Measurements from ENCODE around the gene EVA1C. TPM values are rescaled to one million over a fixed set of nuclear protein-coding genes. Genes with fewer than 3 reads are reported as not detected.
"Not testable (repeated sequence)": the region's sequence is repeated elsewhere in the genome, so short reads cannot be mapped to it uniquely, and the experiment has no call there.

The EVA1C gene
- total RNA-seq, 1 donor from 2014 or later: 0.38 TPM

DNA sequence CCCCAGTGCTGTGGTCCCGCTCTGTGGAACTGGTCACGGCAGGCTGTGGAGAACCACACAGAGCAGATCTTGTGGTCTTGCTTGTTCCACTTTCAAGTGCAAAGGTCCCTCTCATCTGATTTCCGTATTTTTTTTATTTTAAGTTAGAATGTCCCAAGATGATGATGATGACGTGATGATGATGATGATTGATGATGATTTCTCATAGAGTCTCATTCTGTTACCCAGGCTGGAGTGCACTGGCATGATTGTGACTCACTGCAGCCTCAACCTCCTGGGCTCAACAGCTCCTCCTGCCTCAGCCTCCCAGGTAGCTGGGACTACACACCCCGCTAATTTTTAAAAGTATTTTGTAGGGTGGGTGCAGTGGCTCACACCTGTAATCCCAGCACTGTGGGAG, 12.2 kb downstream of the EVA1C start:
- no peak overlapping the region for H3K27ac Mint-ChIP-seq
- DNase-seq: no peak
- H3K27me3 Mint-ChIP-seq: peaks cover 6% of the 10 kb centered on the region
- H3K36me3 Mint-ChIP-seq (ENCODE audit: low read depth): no peaks in the 10 kb centered on the region
- H3K9me3 Mint-ChIP-seq: peaks cover 4% of the 10 kb centered on the region
- TF ChIP-seq, protein P1, sequence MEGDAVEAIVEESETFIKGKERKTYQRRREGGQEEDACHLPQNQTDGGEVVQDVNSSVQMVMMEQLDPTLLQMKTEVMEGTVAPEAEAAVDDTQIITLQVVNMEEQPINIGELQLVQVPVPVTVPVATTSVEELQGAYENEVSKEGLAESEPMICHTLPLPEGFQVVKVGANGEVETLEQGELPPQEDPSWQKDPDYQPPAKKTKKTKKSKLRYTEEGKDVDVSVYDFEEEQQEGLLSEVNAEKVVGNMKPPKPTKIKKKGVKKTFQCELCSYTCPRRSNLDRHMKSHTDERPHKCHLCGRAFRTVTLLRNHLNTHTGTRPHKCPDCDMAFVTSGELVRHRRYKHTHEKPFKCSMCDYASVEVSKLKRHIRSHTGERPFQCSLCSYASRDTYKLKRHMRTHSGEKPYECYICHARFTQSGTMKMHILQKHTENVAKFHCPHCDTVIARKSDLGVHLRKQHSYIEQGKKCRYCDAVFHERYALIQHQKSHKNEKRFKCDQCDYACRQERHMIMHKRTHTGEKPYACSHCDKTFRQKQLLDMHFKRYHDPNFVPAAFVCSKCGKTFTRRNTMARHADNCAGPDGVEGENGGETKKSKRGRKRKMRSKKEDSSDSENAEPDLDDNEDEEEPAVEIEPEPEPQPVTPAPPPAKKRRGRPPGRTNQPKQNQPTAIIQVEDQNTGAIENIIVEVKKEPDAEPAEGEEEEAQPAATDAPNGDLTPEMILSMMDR (IDR thresholded peaks at IDR 0.05): no peak
- no peak overlapping the region for H3K4me3 Mint-ChIP-seq
- intact Hi-C loops (cut with micrococcal nuclease): no loop called here
- ATAC-seq (ENCODE audit: low read depth): no peak
- no peaks in the 10 kb centered on the region for H3K4me1 Mint-ChIP-seq
- ChIA-PET CTCF (no interaction called here), POLR2A (no interaction called here)

- H3K36me3 Mint-ChIP-seq (ENCODE audit: low read depth): no peaks in the 10 kb centered on the region
- H3K4me3 Mint-ChIP-seq: no peak overlapping the region
- ChIA-PET CTCF (no interaction called here), POLR2A (no interaction called here)
- ATAC-seq (ENCODE audit: low read depth) (no peak), DNase-seq (no peak)
- TF ChIP-seq, protein P1 (IDR thresholded peaks at IDR 0.05): no peak
- no peaks in the 10 kb centered on the region for H3K4me1 Mint-ChIP-seq
- H3K27me3 Mint-ChIP-seq: peaks cover 6% of the 10 kb centered on the region
- peaks cover 6% of the 10 kb centered on the region for H3K9me3 Mint-ChIP-seq
- no peak overlapping the region for H3K27ac Mint-ChIP-seq
- intact Hi-C loops (cut with micrococcal nuclease): no loop called here
These were observed 13.1 kb downstream of the EVA1C start for GRCh38 chr21:32425628-32426027.

GRCh38 chr21:32426066-32426465, 13.6 kb downstream of the EVA1C start:
- H3K27me3 Mint-ChIP-seq: peaks cover 6% of the 10 kb centered on the region
- H3K4me3 Mint-ChIP-seq: no peak overlapping the region
- ChIA-PET CTCF (no interaction called here), POLR2A (no interaction called here)
- H3K9me3 Mint-ChIP-seq: peaks cover 6% of the 10 kb centered on the region
- no peak for DNase-seq
- intact Hi-C loops (cut with micrococcal nuclease): no loop called here
- ATAC-seq (ENCODE audit: low read depth): no peak
- H3K27ac Mint-ChIP-seq: no peak overlapping the region
- no peaks in the 10 kb centered on the region for H3K36me3 Mint-ChIP-seq (ENCODE audit: low read depth)
- no peaks in the 10 kb centered on the region for H3K4me1 Mint-ChIP-seq
- TF ChIP-seq, protein P1 (IDR thresholded peaks at IDR 0.05): no peak

DNA sequence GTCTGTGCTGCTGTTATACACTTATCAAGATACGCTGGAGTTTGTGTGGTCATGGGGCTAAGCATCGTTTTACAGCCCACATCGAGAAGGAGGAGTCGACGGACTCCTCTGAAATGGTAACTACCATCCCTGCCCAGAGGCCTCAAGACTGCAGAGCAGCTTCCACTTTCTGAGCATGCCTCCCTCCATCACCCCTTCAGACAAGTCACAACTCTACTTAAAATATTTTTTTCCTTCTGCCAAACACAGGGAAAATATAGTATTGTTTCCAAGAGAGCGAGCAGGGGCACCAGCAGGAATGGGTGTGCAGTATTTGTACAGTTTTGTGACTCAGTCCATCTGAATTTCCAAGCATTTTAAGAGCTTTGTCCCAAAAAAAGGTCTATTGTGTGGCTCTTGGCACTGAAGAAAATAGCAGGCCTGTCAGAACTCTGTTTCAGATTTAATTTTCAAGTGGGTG, 14.1 kb downstream of the EVA1C start:
- peaks cover 6% of the 10 kb centered on the region for H3K27me3 Mint-ChIP-seq
- no peak overlapping the region for H3K27ac Mint-ChIP-seq
- TF ChIP-seq, protein P1 (IDR thresholded peaks at IDR 0.05): no peak
- CTCF ChIA-PET: no interaction called here
- intact Hi-C loops (cut with micrococcal nuclease): no loop called here
- peaks cover 6% of the 10 kb centered on the region for H3K9me3 Mint-ChIP-seq
- no peaks in the 10 kb centered on the region for H3K36me3 Mint-ChIP-seq (ENCODE audit: low read depth)
- DNase-seq (no peak), ATAC-seq (ENCODE audit: low read depth) (no peak)
- H3K4me1 Mint-ChIP-seq: no peaks in the 10 kb centered on the region
- H3K4me3 Mint-ChIP-seq: no peak overlapping the region
- POLR2A ChIA-PET: no interaction called here

- Mint-ChIP-seq H3K36me3 (ENCODE audit: low read depth) (no peaks in the 10 kb centered on the region), H3K27ac (no peak overlapping the region), H3K4me3 (no peak overlapping the region), H3K4me1 (no peaks in the 10 kb centered on the region), H3K27me3 (peaks cover 1% of the 10 kb centered on the region), H3K9me3 (peaks cover 2% of the 10 kb centered on the region)
- ChIA-PET CTCF (no interaction called here), POLR2A (no interaction called here)
- intact Hi-C loops (cut with micrococcal nuclease): no loop called here
- TF ChIP-seq, protein P1 (IDR thresholded peaks at IDR 0.05): no peak
- no peak for ATAC-seq (ENCODE audit: low read depth)
- no peak for DNase-seq
These were observed 15.6 kb downstream of the EVA1C start for GRCh38 chr21:32427958-32428623.

- H3K4me3 Mint-ChIP-seq; H3K4me1 Mint-ChIP-seq; H3K36me3 Mint-ChIP-seq (ENCODE audit: low read depth); CTCF ChIA-PET; H3K27ac Mint-ChIP-seq; ATAC-seq (ENCODE audit: low read depth); DNase-seq; POLR2A ChIA-PET; intact Hi-C loops (cut with micrococcal nuclease); H3K9me3 Mint-ChIP-seq: not testable (repeated sequence)
- H3K27me3 Mint-ChIP-seq: peaks cover 21% of the 10 kb centered on the region
These were observed 20.6 kb downstream of the EVA1C start for GRCh38 chr21:32432982-32433660.
